Superior temporal gyrus (tissue), 1 donor: ENCODE results near the gene MB21D2.
A peak's percentile ranks its signal among the peaks of the same experiment; 100 is the strongest.

Experiments used
- DNase-seq: peaks from one replicate; pipeline ENCODE4 v3.0.0-alpha.2; 2016; ENCODE audit errors: extremely low spot score

Gene MB21D2

DNA sequence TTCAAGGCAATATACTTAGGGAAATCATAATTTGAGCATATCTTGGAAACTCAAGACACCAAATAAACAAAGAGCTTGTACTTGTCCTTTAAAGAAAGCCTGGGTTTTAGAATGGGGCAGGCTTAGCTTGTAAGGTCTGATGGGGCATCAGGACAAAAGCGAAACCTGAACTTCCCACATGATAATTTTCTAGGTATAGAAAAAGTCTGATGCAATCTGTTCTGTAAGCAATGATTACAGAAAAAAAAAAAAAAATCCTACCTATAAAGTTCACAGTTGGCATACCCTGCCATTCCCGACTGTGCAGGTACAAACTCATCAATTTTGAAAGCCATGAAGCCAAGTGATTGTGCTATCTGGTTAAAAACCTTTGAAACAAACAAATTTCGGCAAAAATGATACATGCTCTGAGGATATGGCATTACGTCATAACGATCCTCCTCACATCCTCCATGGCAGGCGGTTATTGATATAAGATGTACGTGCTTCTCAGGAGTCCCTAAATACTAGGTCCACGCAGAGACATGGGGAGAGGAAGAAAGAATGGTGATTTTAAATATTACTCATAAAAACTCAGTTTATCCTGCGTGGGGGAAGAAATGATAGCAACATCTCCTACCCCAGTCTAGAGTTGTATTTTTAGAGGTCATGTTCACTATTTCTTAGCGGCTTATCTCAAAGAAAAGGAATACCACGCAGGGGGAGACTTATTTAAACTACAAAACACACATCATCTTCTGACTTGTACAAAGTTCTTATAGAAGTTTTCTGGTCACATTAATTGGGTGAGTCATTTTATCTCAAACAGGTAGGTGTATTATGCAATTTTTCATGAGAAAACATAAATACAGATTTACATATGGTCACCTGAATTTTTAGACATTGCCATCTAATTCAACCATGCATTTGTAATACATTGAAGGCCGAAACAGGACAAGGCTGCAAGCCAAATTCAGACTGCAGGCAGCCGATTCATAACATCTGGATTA, 27.0 kb downstream of the MB21D2 start:
- no peak for DNase-seq

DNA sequence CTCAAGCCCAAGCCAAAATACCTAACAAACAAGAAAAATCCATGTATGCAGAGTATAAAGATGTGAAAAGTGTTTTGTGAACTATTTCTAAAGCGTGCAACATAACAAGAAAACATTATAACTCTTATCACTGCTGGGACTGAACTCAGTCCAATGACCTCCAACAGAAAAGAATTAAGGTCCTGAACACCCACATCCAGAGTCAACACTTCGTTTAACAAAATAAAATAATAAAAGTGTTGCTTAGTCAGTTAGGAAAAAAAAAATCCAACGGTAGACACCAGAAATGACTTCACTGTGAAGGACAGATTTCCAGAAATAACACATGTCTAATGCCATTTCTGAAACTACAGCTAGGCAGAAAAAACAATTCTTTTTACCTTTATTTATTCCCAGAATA, 28.0 kb downstream of the MB21D2 start:
- no peak for DNase-seq

DNA sequence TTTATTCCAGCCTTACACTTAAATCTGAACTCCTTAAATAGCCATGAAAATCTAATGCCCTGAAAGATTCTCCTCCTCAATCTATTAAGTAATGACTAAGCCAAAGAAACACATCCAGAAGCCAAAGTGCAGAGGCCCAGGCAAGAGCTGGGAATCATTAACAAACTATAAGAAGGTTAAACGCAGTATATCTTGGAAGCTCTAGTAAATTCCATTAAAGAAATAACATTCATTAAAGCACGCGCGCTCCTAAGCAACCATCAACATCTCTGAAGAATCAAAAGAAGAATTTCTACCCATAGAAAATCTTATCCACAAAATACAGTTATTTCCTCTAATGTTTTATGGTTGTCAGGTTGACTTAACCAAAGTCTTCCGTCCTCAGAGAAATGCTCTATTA, 29.5 kb downstream of the MB21D2 start:
- no peak for DNase-seq

DNA sequence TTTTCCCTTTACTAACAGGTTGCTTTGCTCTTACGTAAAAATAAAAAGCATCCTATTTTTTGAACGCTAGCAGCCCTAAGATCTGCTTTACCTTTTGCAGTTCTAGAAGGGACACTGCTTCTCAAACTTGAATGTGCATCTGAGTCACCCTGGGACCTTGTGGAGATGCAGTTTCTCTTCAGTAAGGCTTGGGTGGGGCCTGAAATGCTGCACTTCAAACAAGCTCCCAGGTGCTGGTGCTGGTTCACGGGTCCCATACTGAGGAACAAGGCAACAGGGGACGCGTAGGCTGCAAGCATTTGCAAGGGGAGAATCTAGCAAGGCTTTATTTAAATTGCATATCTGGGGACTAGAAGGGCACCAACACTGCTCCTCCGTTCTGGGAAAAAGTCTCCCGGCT, 30.0 kb downstream of the MB21D2 start:
- no peak for DNase-seq

DNA sequence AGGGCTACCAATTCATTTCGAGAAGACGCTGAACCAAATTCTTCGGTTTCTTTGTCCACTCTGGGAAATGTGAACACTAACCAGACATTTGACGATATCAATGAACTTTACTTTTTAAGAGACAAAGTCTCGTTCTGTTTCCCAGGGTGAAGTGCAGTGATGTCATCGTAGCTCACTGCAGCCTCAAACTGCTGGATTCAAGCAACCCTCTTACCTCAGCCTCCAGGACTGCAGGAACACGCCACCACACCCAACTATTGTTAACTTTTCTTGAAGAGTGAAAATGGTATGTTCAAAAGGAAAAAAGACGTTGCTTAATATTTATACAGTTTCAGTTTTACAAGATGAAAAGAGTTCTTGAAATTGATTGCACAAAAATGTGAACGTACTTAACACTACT, 30.6 kb downstream of the MB21D2 start:
- no peak for DNase-seq

DNA sequence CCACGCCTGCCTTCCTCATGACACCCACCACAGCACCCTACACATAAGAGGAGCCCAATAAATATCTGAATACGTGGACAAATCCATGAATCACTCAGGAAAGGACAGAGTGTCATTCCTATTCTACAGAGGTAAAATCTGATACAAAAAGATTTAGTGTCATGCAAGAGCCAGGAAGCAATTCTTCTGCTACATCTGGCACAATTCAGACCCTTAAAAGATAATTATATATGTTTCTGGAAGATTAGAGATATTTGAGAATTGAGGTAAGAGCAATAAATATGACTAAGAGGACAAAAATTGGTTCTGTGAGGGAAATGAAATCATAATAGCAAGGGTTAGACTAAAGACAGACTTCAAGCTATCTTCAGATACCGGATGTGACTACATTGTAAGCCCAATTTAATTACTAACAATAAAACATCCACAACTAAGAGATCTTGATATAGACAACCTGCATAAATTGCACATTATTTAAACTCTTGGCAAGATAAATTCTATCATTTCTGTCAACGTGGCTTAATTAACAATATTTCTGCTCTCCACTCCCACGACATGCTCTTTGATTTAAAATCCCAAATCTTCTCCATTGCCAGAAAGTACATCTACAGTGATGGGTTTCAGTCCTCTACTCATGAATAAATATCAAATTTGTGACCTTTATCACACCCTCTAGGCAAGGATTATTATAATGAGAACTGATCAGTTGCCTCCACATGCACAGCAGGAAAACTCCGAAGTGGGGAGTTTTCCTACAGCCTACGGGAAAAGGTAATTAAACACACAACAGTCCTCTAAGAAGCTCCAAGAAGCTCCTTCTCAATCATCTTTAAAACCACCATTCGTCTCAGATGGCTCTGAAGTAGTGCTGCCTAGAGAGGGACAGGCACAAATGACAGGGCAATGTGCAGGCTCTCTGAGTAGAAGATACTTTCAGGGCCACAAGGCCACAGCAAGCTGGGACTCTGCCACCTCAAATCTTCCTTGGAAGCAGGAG, 32.6 kb downstream of the MB21D2 start:
- DNase-seq = no peak

DNA sequence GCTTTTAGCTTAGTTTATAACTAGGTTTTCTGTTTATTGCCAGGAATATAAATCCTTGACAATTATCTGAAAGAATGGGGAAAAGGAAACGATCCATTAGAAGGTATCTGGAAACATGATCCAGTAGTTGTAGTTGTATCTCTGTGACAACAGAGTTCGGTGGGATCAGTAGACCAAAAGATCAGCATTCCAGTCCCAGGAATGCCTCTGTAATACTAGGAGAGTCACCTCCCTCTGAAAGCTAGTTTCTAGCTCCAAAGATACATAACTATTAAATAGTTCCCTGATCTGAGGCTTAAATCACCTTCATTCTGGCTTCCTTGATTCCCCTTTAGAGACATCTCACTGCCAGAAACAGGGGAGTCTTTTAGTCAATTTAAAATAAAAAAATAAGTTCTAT, 34.1 kb downstream of the MB21D2 start:
- no peak for DNase-seq

DNA sequence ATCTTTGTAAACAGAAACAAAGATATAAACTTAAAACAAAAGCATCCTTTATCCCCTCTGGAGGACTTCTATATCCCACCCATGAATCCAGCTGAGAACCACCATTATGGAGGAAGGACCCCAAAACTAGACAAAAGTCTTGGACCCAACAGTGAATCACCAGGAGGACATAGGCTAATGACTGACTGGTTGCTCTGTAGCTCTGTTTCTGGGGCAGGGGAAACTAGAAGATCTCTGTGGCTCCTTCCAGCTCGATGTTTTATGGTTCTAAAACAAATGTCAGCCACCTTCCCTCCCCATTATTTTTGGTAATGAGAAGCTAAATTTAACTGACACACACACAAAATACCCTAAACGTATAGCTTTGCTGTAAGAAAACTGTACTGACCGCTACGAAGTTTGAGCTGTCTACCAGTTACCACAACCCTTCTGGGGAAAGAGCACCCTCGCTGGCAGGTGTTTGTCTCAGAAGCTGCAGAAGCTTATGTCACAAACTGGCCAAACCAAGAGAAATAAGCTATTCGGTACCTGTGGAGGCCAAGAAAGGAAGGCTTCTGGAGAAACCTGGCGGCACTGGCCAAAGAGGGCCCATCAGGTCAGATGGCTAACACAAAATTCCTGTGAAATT, 36.4 kb downstream of the MB21D2 start:
- no peak for DNase-seq

DNA sequence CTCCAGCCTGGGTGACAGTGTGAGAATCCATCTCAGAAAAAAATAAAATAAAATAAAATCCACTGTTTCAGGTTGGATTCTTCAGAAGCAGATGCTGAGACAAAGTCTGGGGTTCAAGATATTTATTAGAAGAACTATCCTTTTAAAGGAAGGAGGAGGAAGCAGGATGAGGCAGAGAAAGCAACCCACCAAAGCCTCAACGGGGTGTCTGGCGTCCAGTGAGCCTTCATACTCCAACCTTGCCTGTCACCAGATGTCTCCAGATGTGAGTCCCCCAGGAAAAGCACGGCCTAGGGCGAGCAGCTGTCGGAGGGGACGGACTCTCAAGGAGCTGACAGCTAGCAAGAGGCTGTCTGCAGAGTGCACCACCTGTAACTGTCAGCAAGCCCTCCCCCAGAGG, 37.3 kb downstream of the MB21D2 start:
- no peak for DNase-seq

DNA sequence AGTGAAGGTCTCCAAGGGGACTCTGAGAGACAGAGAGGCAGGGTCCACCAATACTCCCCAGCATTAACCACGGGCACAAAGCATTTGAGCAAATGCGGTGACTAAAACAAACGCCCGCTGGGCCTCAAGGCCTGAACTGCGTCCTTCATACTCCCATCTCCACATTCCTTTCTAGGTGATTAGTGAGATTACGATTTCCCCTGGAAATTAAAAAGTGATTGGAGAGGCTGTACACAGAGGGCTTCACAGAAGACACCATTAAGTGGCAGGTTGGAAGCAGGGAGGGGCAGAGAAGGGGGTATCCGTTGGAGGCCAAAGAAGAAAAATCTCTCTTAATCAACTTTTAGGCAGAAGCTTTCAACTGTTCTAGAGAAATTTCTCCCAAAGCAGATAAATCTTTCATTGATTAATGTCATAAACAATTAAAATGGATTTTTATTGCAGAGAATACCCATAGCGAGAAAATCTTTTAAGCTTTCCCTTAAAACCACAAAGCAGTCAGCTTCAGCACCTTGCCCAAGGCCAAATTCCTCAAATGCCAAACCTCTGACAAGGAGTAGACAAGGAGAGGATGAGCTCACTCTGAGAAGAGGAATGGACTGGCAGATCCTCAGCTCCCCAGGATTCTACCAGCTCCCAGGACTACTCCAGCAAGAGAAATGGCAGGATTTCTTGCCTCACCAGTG, 38.2 kb downstream of the MB21D2 start:
- no peak for DNase-seq

DNA sequence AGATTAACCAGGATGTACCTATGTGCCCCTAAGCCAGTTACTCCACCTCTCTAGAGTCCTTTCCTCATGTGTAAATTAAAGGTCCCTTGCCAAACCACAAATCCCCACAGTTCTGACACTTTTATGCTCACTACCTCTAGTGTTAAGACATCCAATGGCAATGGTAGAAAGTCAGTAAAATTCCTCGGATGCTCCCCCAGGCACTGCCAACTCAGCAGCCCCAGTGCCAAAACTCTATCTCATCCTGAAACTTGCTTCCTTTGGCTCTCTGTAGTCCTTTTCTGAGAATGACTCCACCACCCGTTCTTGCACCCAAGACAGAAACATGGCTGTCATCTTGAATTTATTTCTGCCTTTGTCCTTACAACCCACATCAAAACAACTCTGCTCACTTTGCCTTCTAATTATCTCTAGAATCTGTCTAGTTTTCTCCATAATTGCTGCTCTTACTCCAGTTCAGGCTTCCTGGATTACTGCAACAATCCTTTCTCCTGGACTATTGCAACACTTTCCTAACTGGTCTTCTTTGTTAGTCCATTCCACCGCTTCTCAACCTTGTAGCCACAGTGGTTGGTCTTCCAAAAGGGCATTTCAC, 41.6 kb downstream of the MB21D2 start:
- DNase-seq = no peak

DNA sequence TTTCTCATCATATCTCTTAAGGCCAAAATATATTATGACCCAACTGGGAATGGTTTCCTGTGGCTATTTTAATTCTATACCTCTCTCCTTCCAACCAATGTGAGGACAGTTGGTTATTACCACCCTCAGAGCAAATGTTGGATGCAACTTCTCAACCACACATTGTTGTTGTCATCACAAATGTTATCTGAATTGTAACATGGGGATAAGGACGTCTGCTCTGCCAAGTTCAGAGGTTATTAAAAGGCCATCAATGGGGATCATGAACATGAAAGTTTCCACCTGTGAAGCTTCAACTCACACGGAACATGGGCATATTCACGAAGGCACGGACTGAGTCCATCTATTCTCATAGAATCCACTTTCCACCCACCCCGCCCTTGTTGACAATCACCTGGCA, 46.8 kb downstream of the MB21D2 start:
- DNase-seq = no peak

DNA sequence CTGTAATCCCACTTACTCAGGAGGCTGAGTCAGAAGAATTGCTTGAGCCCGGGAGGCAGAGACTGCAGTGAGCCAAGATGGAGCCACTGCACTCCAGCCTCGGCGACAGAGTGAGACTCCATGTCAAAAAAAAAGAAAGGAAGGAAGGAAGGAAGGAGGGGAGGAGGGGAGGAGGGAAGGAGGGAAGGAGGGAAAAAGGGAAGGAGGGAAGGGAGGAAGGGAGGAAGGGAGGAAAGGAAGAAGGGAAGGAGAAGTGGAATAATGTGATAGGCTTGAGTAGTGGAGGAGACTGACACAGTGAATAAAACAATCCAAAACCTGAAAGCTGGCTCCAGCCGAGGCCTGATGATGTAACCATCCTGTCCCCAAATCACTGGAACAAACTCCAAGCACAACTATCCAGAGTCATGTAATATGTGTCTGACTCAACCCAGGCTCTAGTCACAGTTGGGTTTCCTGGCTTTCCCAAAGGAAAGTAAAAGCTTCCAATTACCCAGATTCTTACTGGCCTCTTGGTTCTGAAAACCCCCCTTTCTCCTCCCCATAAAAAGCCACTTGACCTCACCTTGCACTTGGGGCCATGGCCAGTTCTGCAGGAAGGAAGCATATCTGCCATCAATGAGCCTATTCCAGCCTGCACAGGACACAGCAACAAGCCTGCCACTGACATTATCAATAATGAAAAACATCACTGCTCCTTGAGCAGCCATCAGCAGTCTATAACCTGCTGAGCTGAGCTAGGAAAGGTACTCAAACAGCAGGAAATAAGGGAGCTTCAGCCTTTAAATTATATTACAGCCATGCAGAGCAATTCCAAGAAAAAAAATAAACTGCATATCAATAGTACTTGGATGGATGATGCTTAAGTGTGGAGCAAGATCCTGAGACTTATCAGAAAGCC, 48.3 kb downstream of the MB21D2 start:
- DNase-seq = peak; percentile 47

DNA sequence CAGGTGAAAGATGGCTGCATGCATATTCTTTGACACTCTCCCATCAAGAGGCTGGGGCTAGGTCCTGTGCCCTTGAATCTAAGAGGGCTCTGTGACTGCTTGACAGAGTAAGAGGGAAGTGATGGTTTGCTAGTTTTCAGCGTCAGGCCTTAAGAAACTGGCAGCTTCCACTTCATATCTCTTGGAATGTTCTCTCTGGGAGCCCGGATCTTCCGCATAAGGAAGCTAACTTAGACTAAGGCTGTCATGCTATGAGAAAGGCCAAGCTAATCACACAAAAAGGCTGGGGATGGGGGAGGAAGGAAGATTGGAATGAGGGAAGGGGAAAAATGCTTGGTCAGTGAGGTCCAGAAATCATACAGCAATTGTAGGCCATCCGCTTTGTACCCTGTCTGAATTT, 50.0 kb downstream of the MB21D2 start:
- no peak for DNase-seq

DNA sequence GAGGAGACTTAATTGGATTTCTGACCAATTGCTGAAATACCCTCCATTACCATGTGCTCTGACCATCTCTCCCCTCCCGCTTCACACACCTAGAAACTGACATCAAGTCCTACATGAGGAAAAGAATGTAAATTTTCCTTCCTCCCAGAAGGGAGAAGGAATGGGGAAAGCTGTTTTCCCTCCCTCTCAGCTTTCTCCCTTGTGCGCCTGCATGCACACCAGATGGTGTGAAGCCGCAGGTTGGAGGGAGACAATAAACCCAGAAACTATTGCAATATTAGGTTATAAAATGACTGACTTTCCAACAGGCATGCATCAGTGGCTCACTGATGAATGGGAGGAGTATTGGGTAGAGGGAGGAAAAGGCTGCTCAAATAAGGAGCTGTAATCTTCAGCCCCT, 50.9 kb downstream of the MB21D2 start:
- no peak for DNase-seq

DNA sequence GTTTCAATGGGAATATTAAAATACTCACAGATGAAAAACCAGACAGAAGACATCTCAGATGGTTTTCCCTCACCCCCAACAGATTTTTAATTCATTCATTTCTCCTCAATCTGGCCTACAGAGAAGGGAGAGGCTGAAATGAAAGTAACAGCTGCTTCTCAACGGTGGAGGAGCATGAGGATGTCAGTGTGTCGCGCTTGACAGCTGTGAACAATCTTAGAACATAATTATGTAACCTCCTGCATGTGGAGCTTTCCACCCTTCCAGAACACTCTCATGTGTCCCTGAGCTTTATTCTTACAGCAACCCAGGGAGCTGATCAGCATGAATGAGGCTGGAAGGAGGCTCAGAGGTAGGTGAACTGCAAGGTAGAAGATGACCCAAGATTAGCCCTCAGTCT, 52.7 kb downstream of the MB21D2 start:
- peak; percentile 47 for DNase-seq

DNA sequence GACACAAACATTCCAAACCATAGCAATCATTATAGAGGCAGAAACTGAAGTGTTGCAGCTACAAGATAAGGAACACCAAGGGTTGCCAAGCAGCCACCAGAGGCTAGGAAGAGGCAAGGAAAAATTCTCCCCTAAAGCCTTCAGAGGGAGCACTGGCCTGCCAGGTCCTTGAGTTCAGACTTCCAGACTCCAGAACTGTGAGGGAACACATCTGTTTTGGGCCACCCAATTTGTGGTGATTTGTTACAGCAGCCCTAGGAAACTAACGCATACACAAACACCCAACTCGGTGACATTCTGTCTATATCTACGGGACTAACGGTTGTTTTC, 54.6 kb downstream of the MB21D2 start:
- DNase-seq = no peak

DNA sequence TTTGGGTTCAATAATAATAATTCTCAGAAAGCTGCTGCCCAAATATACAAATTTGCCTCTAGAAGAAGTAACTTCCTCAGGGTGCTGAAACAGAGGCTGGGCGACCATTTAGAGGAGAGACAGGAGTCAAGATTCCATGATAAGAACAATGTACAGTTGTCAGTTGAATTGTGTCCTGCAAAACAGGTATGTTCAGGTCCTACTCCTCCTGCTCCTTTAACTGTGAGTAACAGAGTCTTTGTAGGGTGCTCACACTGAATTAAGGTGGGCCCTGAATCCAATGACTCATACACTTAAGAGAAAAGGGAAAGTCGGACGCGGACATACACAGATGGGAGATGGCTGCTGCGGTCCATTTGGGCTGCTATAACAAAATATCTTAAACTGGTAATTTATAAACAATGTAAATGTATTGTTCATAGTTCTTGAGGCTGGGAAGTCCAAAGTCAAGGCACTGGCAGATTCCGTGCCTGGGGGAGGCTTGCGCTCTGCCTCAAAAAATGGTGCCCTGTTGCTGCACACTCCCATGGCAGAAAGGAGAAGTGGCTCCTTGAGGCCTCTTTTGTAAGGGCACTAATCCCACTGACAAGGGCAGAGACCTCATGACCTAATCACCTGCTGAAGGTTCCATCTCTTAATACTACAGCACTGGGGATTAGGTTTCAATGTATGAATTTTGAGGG, 55.1 kb downstream of the MB21D2 start:
- DNase-seq = no peak

DNA sequence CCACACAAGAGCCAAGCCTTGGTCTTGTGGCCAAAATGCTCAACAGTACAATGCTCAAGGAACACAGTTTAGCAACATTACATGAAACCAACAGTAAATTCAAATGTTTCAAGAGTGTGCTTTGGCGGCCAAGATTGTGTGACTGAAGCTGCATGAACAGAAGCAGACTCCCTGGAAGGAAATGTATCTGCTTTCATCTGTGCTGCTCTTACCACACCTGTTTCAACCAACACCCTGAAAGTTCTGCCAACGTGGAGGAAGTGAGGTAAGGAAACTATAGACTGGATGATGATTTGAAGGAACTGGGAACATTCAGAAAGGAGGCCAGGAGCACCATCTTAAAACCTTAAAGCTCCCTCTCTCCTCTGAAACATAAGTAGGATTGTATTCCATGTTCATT, 55.7 kb downstream of the MB21D2 start:
- DNase-seq = no peak

DNA sequence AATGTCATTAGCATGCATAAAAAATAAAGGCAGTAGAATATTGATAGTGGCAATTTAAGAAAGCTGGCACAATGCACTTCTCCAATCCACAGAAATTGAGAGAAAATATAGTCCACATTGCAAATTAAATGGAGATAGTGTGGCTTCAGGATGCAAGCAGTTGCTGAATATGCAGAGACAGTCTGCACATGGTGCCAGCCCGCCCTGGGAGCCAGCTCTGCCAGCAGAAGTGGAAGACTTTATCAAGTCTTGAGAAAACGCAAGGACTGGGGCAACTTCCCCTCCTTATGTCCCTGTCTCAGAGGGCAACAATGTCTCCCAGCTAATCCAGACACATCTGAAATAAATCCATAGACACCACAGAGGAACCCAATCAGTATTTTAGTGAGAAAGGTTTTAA, 57.2 kb downstream of the MB21D2 start:
- no peak for DNase-seq
